Psoas muscle (tissue), 8 donors: Measurements from ENCODE around the gene SDK2. TPM values are rescaled to one million over a fixed set of nuclear protein-coding genes. Genes with fewer than 3 reads are reported as not detected.

Experiments used
- ATAC-seq, 4 donors: fragments of 200-7000 bp; cut with Tn5 transposase; one replicate each; pipeline ENCODE4 v1.9.1; 2020; ENCODE audit warnings: moderate library complexity in 3 of 4, mild to moderate bottlenecking in 2 of 4
- DNase-seq, 2 donors: peaks; one replicate each; pipeline ENCODE4 v3.0.0-alpha.2; 2020
- H3K27ac ChIP-seq: fragments of 200-600 bp; one replicate; pipeline ENCODE4 v1.8.0; 2022
- H3K27me3 ChIP-seq, 3 donors: fragments of 200-600 bp in 1 of 3; one replicate each; pipeline versions ENCODE4 v1.6.1 to v1.8.0; 2013 to 2022; ENCODE audit warnings: low read length in 2 of 3, mild to moderate bottlenecking in 2 of 3, moderate library complexity in 1 of 3; ENCODE audit not compliant: insufficient read depth in 3 of 3
- H3K36me3 ChIP-seq, 2 donors: fragments of 200-600 bp in 1 of 2; one replicate each; pipeline versions ENCODE4 v1.6.1 to v1.8.0; 2013 to 2022; ENCODE audit warnings: low read depth in 1 of 2, mild to moderate bottlenecking in 1 of 2, moderate library complexity in 1 of 2; ENCODE audit not compliant: insufficient read depth in 1 of 2
- H3K4me1 ChIP-seq: fragments of 200-600 bp; one replicate; pipeline ENCODE4 v1.8.0; 2022
- H3K4me3 ChIP-seq: fragments of 200-600 bp; one replicate; pipeline ENCODE4 v1.8.0; 2022; ENCODE audit warnings: mild to moderate bottlenecking
- H3K9me3 ChIP-seq: fragments of 200-600 bp; one replicate; pipeline ENCODE4 v1.8.0; 2022
- CTCF ChIP-seq: fragments of 200-600 bp; IDR thresholded peaks from one replicate; pipeline ENCODE4 v1.8.0; 2022; ENCODE audit warnings: antibody characterized with exemption
- WGBS, 3 donors: extraction: QIAGEN DNeasy Blood & Tissue Kit; methylation state at CpG; one replicate each; pipeline versions ENCODE4 v1.1.6 to v1.1.7; 2013; 5-methylcytosine and 5-hydroxymethylcytosine counted together
- intact Hi-C, 2 donors: fragments of 100-400 bp; cut with DNase I; formaldehyde crosslinking; loops; one replicate each; pipeline versions ENCODE4 v1.11.0 to v1.14.2; 2022
- polyA plus RNA-seq, 3 donors: library from polyadenylated mRNA; stranded (reverse); fragments of 200-250 nt; gene quantifications; one replicate each; pipeline ENCODE4 v1.2.3, GENCODE V29; 2013
- total RNA-seq, 4 donors: library from RNA; stranded (reverse); fragmentation: NEBNext Ultra II Directional in 2 of 4; extraction: Animal tissue kit (Norgen Biotek cat#: 25700) in 2 of 4; gene quantifications; one replicate each; pipeline versions ENCODE4 v1.2.1 to v1.2.4, GENCODE V29; 2021 to 2023
- donor health status: healthy with polysubstance abuse.
- donor health status: DM: no; HTN: no; CAD: no; lungs with moderate emphysema.
- donor health status: Bipolar disorder and iron deficiency.
- donor health status: healthy.
- donor health status: DM: yes; HTN: yes; CAD: no.
- donor health status: DM: no; HTN: no; CAD: no.
- donor health status: DM: no; HTN: no; CAD: no.
- donor health status: DM: yes; HTN: yes; CAD: no.

Gene SDK2
- total and polyA plus RNA-seq, 7 donors = 0.04 to 2.8 (median 0.24) TPM

- TF ChIP-seq CTCF = no peak
- no peak for DNase-seq
- no peak overlapping the region for H3K27ac ChIP-seq
- no peak overlapping the region for H3K4me3 ChIP-seq
- intact Hi-C loops = no loop called here
- WGBS, 3 donors = 63 to 79% (median 71%) methylated on average over 16 of the region's 16 CpGs
- no peaks in the 10 kb centered on the region for H3K9me3 ChIP-seq
- H3K27me3 ChIP-seq = peaks cover 0 to 2% (median 0%) of the 10 kb centered on the region in 3 donors
- H3K36me3 ChIP-seq = no peaks in the 10 kb centered on the region
- ATAC-seq = no peak
- no peaks in the 10 kb centered on the region for H3K4me1 ChIP-seq
Observed at GRCh38 chr17:73541561-73541981, 102.7 kb downstream of the SDK2 start.

GRCh38 chr17:73541111-73541510 lies 103.1 kb downstream of the SDK2 start:
- no peak for TF ChIP-seq CTCF
- Histone ChIP-seq H3K36me3 (no peaks in the 10 kb centered on the region), H3K4me1 (no peaks in the 10 kb centered on the region), H3K9me3 (no peaks in the 10 kb centered on the region), H3K27ac (no peak overlapping the region), H3K27me3 (peaks cover 0 to 2% (median 0%) of the 10 kb centered on the region in 3 donors), H3K4me3 (no peak overlapping the region)
- ATAC-seq (no peak), DNase-seq (no peak)
- WGBS, 3 donors = 41 to 54% (median 49%) methylated on average over 5 to 6 of the region's 6 CpGs
- intact Hi-C loops = no loop called here

GRCh38 chr17:73539166-73539565 lies 105.1 kb downstream of the SDK2 start:
- WGBS, 3 donors = 59 to 60% (median 60%) methylated on average over 9 of the region's 9 CpGs
- H3K9me3 ChIP-seq = no peaks in the 10 kb centered on the region
- peaks cover 0 to 2% (median 0%) of the 10 kb centered on the region in 3 donors for H3K27me3 ChIP-seq
- H3K27ac ChIP-seq = no peak overlapping the region
- DNase-seq = no peak
- H3K36me3 ChIP-seq = no peaks in the 10 kb centered on the region
- no peaks in the 10 kb centered on the region for H3K4me1 ChIP-seq
- TF ChIP-seq CTCF = no peak
- H3K4me3 ChIP-seq = no peak overlapping the region
- ATAC-seq = no peak
- intact Hi-C loops = no loop called here

GRCh38 chr17:73538445-73538844 lies 105.8 kb downstream of the SDK2 start:
- Histone ChIP-seq H3K4me3 (no peak overlapping the region), H3K36me3 (no peaks in the 10 kb centered on the region), H3K9me3 (no peaks in the 10 kb centered on the region), H3K27me3 (peaks cover 0 to 2% (median 0%) of the 10 kb centered on the region in 3 donors), H3K4me1 (no peaks in the 10 kb centered on the region), H3K27ac (no peak overlapping the region)
- intact Hi-C loops = no loop called here
- ATAC-seq (no peak), DNase-seq (no peak)
- no peak for TF ChIP-seq CTCF
- 93 to 99% (median 95%) methylated on average over 7 of the region's 7 CpGs for WGBS, 3 donors
